Activated naive CD8-positive, alpha-beta T cell treated with anti-CD3 and anti-CD28 coated beads for 36 hours (primary cell): ENCODE measurements around the gene ASB15. TPM values are rescaled to one million over a fixed set of nuclear protein-coding genes. Genes with fewer than 3 reads are reported as not detected.

ENCODE experiments used
- DNase-seq: peaks from one replicate; pipeline ENCODE4 v3.0.0; 2021
- H3K27ac Mint-ChIP-seq: one replicate; pipeline ENCODE4 v1.8.0; 2022; ENCODE audit warnings: mild to moderate bottlenecking, moderate library complexity, mixed read lengths
- H3K27me3 Mint-ChIP-seq: one replicate; pipeline ENCODE4 v1.8.0; 2022; ENCODE audit warnings: mild to moderate bottlenecking, mixed read lengths
- H3K36me3 Mint-ChIP-seq: one replicate; pipeline ENCODE4 v1.8.0; 2021; ENCODE audit warnings: mild to moderate bottlenecking, mixed read lengths
- H3K4me1 Mint-ChIP-seq: one replicate; pipeline ENCODE4 v1.8.0; 2021; ENCODE audit warnings: mixed read lengths
- H3K4me3 Mint-ChIP-seq: one replicate; pipeline ENCODE4 v1.8.0; 2022; ENCODE audit warnings: mild to moderate bottlenecking, moderate library complexity, mixed read lengths
- H3K9me3 Mint-ChIP-seq: one replicate; pipeline ENCODE4 v1.8.0; 2022; ENCODE audit warnings: mixed read lengths
- total RNA-seq, 2 experiments: library from RNA; stranded (reverse); gene quantifications; one replicate each; pipeline ENCODE4 v1.2.3, GENCODE V29; 2021

ASB15 gene
- total RNA-seq, 2 experiments from 2014 or later = not detected

DNA sequence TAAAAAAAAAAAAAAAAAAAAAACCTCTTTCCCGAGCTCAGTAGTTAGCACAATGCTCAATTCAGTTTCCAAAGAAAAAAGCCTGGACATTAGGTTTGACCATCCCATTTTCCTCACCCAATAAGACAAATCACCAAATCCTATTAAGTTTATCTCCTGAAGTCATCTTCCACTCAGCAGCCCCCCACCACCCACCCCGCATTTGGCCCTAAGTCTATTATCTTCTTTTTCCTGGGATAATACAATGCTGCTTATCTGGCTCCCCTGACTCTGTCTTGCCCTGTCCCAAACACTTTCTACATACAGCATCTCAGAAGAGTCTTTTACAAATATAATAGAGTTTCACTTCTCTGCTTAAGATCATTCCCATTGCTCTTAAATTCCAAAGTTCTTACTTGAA is 36.3 kb downstream of the ASB15 start:
- Mint-ChIP-seq H3K27ac (no peak overlapping the region), H3K4me3 (no peak overlapping the region), H3K36me3 (no peaks in the 10 kb centered on the region), H3K9me3 (no peaks in the 10 kb centered on the region), H3K27me3 (peaks cover 43% of the 10 kb centered on the region), H3K4me1 (no peaks in the 10 kb centered on the region)
- DNase-seq = no peak

DNA sequence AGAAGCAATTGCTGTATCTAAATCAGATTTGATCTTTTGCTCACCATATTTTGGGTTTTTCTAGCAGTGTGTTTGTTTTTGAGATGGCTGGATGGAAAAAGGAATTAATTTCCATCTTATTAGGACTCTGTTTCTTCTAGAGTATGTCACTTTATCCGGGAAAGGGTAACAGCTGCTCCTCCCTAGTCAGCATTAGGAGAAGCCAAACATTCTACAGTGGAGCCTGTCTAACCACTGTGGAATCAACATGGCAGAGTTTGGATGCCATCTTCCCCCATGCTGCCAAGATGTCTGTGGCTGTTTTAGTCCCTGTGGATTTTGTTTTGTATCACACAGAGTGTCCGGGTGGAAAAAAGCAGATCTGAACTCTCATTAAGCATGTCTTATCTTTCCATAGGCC is 38.0 kb downstream of the ASB15 start:
- no peaks in the 10 kb centered on the region for H3K9me3 Mint-ChIP-seq
- peaks cover 56% of the 10 kb centered on the region for H3K27me3 Mint-ChIP-seq
- no peak overlapping the region for H3K4me3 Mint-ChIP-seq
- H3K36me3 Mint-ChIP-seq = no peaks in the 10 kb centered on the region
- H3K27ac Mint-ChIP-seq = no peak overlapping the region
- H3K4me1 Mint-ChIP-seq = no peaks in the 10 kb centered on the region
- DNase-seq = no peak

DNA sequence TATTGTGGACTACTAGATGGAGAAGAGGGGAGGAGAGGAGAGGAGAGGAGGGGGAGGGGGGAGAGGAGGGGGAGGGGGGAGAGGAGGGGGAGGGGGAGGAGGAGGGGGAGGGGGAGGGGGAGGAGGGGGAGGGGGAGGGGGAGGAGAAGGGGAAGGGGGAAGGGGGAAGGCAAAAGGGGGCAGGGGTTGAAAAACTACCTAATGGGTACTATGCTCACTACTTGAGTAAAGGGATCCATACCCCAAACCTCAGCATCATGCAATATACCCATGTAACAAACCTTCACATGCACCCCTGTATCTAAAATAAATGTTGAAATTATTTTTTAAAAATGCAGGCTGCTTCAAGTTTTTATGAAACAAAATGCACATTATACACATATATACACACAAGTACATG is 39.0 kb downstream of the ASB15 start:
- Mint-ChIP-seq H3K4me3 (no peak overlapping the region), H3K9me3 (no peaks in the 10 kb centered on the region), H3K4me1 (no peaks in the 10 kb centered on the region), H3K27ac (no peak overlapping the region), H3K27me3 (peaks cover 61% of the 10 kb centered on the region), H3K36me3 (no peaks in the 10 kb centered on the region)
- no peak for DNase-seq

DNA sequence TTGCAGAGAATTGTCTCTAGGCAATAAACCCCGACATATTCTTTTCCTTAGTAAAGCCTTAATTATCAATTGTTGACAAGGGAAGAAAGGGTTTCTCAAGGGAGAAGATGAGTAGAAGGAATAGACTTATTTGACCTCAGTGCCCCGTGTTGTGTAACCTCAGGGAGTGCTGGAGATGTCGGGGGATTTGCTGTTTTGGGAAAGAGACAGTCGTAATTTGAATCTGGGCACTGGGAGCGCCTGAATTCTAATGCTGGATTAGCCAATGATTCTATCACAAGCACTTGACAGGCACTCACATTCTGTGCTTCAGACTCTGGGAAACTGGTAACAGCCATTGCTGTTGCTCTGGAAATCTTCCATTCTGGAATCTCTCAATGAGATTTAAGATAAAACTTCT is 40.3 kb downstream of the ASB15 start:
- Mint-ChIP-seq H3K9me3 (no peaks in the 10 kb centered on the region), H3K4me3 (no peak overlapping the region), H3K4me1 (no peaks in the 10 kb centered on the region), H3K27me3 (peaks cover 65% of the 10 kb centered on the region), H3K36me3 (no peaks in the 10 kb centered on the region), H3K27ac (no peak overlapping the region)
- no peak for DNase-seq

DNA sequence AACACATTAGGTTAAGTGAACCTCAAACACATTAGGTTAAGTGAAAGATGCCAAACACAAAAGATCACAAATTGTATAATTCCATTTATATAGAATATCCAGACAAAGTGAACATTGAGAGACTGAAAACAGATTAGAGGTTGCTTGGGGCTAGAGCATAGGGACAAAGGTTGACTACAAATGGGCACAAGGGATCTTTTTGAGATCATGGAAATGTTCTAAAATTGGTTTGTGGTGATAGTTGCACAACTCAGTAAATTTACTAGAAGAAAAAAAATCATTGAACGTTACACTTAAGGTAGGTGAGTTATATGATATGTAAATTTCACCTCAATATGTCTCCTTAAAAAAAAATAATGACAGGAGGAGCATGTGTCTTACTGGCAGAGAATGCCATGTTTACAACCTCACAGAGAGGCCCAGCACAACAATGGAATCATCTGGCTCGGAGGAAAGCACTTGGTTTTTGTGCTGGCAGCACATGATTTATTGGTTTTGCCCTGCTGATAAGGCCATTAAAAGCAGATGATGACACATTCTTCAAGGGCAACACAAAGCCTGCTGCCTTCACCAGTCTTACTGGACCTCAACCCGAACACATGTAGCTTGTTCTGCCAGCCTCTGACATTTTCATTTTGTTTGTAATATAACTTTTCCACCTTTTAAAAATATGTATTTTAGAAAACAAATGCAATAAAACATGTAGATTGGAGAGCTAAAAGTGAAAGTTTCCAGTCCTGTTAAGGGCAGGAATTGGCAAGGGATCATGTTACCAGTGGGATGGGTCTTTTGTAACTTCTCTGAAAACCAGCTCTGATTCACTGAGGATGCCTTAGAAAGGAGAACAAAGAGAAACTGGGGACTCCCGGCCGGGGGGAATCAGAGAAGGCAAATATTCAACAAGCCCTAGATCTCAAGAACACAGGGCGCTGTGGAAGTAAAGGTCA is 42.1 kb downstream of the ASB15 start:
- H3K9me3 Mint-ChIP-seq = no peaks in the 10 kb centered on the region
- H3K27ac Mint-ChIP-seq = no peak overlapping the region
- H3K36me3 Mint-ChIP-seq = no peaks in the 10 kb centered on the region
- DNase-seq = no peak
- H3K4me1 Mint-ChIP-seq = no peaks in the 10 kb centered on the region
- peaks cover 48% of the 10 kb centered on the region for H3K27me3 Mint-ChIP-seq
- H3K4me3 Mint-ChIP-seq = no peak overlapping the region

DNA sequence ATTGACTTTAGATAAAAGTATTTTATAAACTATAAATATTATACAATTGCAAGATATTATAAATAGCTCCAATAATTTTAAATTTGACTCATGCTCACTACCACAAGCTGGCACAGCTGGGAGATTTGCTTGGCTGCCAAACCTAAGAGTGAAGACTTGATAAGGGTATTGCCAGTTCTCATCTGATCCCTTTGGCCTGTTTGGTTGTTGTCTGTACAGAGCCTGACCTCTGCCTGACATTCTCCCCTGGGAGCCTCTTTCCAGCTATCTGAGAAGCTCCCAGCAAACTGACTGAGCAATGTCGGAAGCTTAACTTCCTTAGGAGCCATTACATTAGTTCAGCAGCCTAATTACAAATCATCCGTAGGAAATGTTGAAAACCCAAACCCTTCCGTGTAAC is 43.9 kb downstream of the ASB15 start:
- H3K9me3 Mint-ChIP-seq = no peaks in the 10 kb centered on the region
- no peaks in the 10 kb centered on the region for H3K4me1 Mint-ChIP-seq
- H3K27me3 Mint-ChIP-seq = peaks cover 41% of the 10 kb centered on the region
- no peak overlapping the region for H3K4me3 Mint-ChIP-seq
- DNase-seq = no peak
- no peaks in the 10 kb centered on the region for H3K36me3 Mint-ChIP-seq
- H3K27ac Mint-ChIP-seq = no peak overlapping the region

DNA sequence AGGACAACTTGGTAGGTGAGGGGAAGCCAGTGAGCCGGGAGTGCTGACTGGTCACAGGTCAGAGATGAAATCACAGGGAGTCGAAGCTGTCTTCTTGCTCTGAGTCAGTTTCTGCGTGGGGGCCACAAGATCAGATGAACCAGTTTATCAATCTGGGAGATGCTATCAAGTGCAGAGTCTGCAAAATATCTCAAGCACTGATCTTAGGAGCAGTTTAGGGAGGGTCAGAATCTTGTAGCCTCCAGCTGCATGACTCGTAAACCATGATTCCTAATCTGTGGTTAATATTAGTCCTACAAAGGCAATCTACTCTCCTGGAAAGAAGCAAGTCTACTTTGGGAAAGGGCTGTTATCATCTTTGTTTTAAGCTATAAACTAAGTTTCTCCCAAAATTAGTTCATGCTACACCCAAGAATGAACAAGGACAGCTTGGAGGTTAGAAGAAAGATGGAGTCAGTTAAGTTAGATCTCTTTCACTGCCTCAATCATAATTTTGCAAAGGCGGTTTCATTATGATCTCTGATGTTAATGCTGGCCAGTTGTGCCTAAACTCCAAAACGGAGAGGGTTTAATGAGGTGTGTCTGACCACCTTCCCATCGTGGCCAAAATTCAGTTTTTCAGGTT is 45.6 kb downstream of the ASB15 start:
- Mint-ChIP-seq H3K9me3 (no peaks in the 10 kb centered on the region), H3K27me3 (peaks cover 34% of the 10 kb centered on the region), H3K4me3 (no peak overlapping the region), H3K27ac (no peak overlapping the region), H3K4me1 (no peaks in the 10 kb centered on the region), H3K36me3 (no peaks in the 10 kb centered on the region)
- DNase-seq = no peak

DNA sequence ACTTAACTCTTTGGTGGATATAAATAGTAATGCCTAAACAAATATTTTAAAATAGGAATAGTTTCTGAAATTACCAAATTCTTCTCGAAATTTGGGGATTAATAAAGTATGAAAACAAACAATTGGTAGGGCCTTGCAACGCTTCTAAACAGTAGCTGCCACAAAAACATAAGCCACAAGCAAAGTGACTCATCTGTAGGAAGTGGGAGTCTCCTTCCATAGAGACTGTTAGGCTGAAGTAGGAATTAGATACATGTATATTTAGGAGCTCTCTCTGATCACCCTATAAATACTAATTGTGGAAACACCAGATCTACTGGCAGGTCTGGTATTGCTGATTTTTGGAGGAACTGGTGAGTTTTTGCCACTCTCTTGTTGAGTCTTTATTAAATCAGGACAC is 48.3 kb downstream of the ASB15 start:
- H3K27me3 Mint-ChIP-seq = peaks cover 14% of the 10 kb centered on the region
- no peak for DNase-seq
- no peak overlapping the region for H3K4me3 Mint-ChIP-seq
- H3K4me1 Mint-ChIP-seq = no peaks in the 10 kb centered on the region
- no peaks in the 10 kb centered on the region for H3K9me3 Mint-ChIP-seq
- no peaks in the 10 kb centered on the region for H3K36me3 Mint-ChIP-seq
- no peak overlapping the region for H3K27ac Mint-ChIP-seq

DNA sequence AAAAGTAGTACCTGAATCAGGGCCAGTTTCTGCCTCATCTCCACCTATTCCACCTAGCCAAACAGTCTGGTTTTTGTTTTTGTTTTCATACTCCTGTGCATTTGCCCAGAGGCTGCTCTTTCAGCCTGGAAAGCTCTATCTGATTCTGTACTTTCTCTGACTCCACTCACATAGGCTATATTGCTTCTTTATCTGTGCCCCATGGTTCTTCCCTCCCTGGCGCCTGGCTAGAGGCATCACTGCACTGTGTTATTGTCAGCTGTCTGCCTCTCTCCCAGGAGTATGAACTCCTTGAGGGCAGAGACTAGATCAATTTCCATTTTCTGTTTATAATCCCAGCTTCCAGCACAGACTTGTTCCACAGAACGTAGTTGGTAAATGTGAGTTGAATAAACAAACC is 49.0 kb downstream of the ASB15 start:
- Mint-ChIP-seq H3K9me3 (no peaks in the 10 kb centered on the region), H3K36me3 (no peaks in the 10 kb centered on the region), H3K4me1 (no peaks in the 10 kb centered on the region), H3K27ac (no peak overlapping the region), H3K27me3 (peaks cover 10% of the 10 kb centered on the region), H3K4me3 (no peak overlapping the region)
- DNase-seq = no peak

DNA sequence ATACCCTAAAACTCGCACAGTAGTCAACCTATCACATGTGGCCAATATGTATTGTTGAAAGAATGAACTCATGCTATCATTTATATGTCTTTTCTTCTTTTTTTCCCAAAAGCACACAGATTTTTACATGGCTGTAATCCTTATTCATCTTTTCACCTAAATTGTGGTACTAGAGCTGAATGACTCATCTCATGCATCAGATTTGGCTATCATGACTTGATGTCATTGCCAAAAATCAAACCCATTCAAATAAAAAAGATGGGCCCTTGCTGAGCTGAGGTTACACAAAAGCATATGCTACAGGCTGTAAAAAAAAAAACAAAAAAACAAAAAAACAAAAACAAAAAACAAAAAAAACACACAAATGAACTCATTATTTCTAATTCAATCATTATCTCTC is 50.8 kb downstream of the ASB15 start:
- H3K27me3 Mint-ChIP-seq = peaks cover 6% of the 10 kb centered on the region
- DNase-seq = no peak
- H3K4me3 Mint-ChIP-seq = no peak overlapping the region
- no peaks in the 10 kb centered on the region for H3K9me3 Mint-ChIP-seq
- H3K27ac Mint-ChIP-seq = no peak overlapping the region
- H3K36me3 Mint-ChIP-seq = no peaks in the 10 kb centered on the region
- no peaks in the 10 kb centered on the region for H3K4me1 Mint-ChIP-seq

DNA sequence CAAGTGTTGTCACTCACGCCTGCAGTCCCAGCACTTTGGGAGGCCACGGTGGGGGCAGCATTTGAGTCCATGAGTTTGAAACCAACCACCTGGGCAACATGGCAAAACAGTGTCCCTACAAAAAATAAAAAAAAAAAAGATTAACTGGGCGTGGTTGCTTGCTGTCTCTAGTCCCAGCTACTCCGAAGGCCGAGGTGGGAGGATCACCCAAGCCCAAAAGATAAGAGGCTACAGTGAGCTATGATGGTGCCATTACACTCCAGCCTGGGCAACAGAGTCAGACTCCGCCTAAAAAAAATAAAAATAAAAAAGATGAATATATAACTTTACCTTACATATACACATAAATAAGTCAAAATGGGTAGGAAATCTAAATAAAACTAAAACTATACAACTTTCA is 51.5 kb downstream of the ASB15 start:
- no peaks in the 10 kb centered on the region for H3K9me3 Mint-ChIP-seq
- no peak for DNase-seq
- H3K27ac Mint-ChIP-seq = no peak overlapping the region
- no peak overlapping the region for H3K4me3 Mint-ChIP-seq
- peaks cover 6% of the 10 kb centered on the region for H3K27me3 Mint-ChIP-seq
- H3K4me1 Mint-ChIP-seq = no peaks in the 10 kb centered on the region
- no peaks in the 10 kb centered on the region for H3K36me3 Mint-ChIP-seq

DNA sequence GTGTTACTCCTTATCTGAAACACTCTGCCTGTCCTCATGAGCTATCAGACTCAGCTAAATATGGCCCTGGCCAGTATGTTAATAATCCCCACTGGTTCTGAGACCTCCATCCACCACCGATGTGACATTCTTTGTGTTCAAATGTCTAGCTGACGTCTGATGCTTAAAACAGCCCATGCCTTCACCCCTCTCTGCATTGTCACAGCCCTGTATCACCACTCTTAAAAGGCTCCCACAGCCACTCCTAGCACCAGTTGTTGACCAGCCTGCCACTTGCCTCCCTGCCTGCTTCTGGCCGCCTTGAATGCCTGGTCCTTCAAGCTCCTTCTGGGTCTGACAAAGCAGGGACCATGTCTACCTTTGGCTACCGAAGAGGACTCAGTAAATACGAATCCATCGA is 54.0 kb downstream of the ASB15 start, which contains the start of gene LMOD2:
Gene LMOD2 (plus strand): TSS at position 253 of the 400 bp plus-strand sequence. CDS start 98 bp downstream, at position 351.
- H3K9me3 Mint-ChIP-seq = no peaks in the 10 kb centered on the region
- H3K27ac Mint-ChIP-seq = no peak within 1 kb of the TSS
- no peaks in the 10 kb centered on the region for H3K36me3 Mint-ChIP-seq
- DNase-seq = no peak
- no peaks in the 10 kb centered on the region for H3K4me1 Mint-ChIP-seq
- no peak within 1 kb of the TSS for H3K4me3 Mint-ChIP-seq
- peaks cover 2% of the 10 kb centered on the region for H3K27me3 Mint-ChIP-seq

DNA sequence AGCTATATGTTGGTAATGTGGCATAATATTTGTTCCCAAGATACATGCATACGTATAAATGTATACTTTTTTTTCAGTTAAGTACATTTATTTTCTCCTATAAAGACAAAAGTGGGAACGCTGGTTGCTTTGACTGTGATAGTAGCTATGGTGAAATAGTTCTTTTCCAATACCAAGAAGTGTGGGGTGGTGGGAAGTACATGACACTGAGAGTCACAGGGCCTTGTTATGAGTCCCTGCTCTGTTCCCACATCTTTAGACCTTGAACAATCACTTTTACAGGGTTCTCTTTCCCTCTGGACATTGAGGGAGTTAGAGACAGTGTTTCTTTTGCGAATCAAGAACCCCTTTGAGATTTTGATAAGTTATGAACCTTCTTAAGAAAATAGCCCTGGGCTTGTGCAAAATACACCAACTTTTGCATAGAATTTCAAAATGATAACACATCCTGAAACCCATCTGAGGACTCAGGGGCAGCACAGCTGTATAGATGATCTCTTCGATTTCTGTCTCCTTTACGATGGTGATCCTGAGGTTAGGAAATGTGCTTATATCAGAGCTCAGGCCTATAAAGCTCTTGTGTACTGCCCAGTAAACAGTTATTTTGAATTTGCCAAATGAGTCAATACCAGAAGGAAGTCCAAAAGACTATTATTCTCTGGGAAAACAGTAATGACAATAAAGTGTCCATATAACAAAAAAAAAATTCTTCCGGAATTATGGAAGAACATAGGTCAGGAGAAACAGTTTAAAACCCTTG is 55.1 kb downstream of the ASB15 start:
- Mint-ChIP-seq H3K4me1 (no peaks in the 10 kb centered on the region), H3K27me3 (peaks cover 5% of the 10 kb centered on the region), H3K4me3 (no peak overlapping the region), H3K27ac (no peak overlapping the region), H3K36me3 (no peaks in the 10 kb centered on the region), H3K9me3 (no peaks in the 10 kb centered on the region)
- no peak for DNase-seq

DNA sequence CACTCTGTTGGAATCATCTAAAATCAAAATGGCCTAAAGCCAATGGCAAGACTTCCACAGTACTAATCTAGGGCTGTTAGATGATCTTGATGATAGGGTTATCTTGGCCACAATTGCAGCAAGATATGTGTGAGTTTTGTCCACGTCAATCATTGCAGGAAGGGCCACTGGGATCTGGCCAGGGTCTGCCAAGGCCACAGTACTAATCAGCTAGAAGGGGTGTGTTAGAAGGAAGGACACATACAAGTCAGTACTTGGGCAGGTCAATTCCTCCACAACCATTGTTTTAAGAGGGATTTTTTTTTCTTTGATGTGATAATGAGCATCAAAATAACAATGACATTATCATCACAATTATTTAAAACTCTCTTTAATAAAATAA is 55.7 kb downstream of the ASB15 start:
- Mint-ChIP-seq H3K27me3 (peaks cover 9% of the 10 kb centered on the region), H3K4me1 (no peaks in the 10 kb centered on the region), H3K36me3 (no peaks in the 10 kb centered on the region), H3K27ac (no peak overlapping the region), H3K9me3 (no peaks in the 10 kb centered on the region), H3K4me3 (no peak overlapping the region)
- DNase-seq = no peak

DNA sequence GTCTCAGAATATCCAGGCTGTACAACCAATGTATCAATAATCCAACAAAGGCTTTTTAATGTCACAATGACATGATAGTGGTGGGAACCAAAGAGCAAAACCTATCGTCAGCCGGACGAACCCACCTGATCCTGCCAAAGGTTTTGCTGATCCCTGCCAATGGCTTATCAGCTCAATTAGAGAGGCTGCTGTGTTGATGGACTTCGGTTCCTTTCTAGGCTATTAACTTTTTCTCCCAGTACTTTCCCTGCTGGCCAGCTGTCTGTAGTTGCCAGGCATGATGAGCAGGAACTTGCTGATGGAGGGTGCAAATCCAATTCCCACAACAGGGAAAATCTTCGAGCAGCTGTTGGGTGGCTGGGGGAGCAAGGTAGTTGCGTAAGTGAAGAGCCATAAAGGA is 56.4 kb downstream of the ASB15 start:
- Mint-ChIP-seq H3K4me1 (no peaks in the 10 kb centered on the region), H3K27ac (no peak overlapping the region), H3K4me3 (no peak overlapping the region), H3K27me3 (peaks cover 16% of the 10 kb centered on the region), H3K36me3 (no peaks in the 10 kb centered on the region), H3K9me3 (no peaks in the 10 kb centered on the region)
- no peak for DNase-seq
